Stimulated activated naive CD8-positive, alpha-beta T cell treated with anti-CD3 and anti-CD28 coated beads, Interleukin-15, amount 100 ng/mL, for 72 hours (primary cell): ENCODE results near the gene VENTX.

Experiments
- ATAC-seq: fragments of 150-1000 bp; cut with Tn5 transposase; 2 replicates; pipeline ENCODE4 v1.10.0; 2021; ENCODE audit warnings: mild to moderate bottlenecking, moderate library complexity
- DNase-seq, 2 donors: peaks; one replicate each; pipeline ENCODE4 v3.0.0; 2021 to 2022
- H3K27ac Mint-ChIP-seq, 2 donors: one replicate each; pipeline ENCODE4 v1.8.0; 2022; ENCODE audit warnings: mild to moderate bottlenecking in 2 of 2, mixed read lengths in 2 of 2, moderate library complexity in 2 of 2
- H3K27me3 Mint-ChIP-seq: one replicate; pipeline ENCODE4 v1.8.0; 2022; ENCODE audit warnings: mixed read lengths
- H3K4me1 Mint-ChIP-seq: one replicate; pipeline ENCODE4 v1.8.0; 2022; ENCODE audit warnings: mild to moderate bottlenecking, mixed read lengths
- H3K4me3 Mint-ChIP-seq, 2 donors: one replicate each; pipeline ENCODE4 v1.8.0; 2022; ENCODE audit warnings: mild to moderate bottlenecking in 2 of 2, mixed read lengths in 2 of 2, moderate library complexity in 1 of 2
- H3K9me3 Mint-ChIP-seq, 2 donors: one replicate each; pipeline ENCODE4 v1.8.0; 2022; ENCODE audit warnings: mixed read lengths in 2 of 2

VENTX gene

DNA sequence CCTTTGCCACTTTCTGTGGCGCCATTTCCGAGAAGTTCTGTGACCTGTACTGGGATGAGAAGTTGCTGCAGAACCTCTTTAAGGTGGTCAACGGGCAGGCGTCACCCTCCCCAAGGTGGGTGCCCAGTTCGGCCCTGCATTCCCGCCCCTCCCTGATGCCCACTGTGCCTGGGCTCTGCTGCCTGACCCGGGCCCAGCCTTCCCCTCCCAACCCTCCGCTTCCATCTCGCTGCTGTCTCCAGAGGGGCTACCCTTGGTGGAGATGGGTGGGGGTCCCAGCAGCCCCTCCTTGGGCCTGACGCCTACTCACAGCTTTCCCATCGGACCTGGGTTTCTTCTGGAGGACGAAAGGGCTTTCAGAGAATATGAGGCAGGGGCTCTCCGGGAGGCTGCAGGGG lies 38.2 kb upstream of the VENTX start:
- Mint-ChIP-seq H3K9me3 (no peaks in the 10 kb centered on the region), H3K27me3 (peaks cover 7% of the 10 kb centered on the region), H3K27ac (no peak overlapping the region), H3K4me3 (no peak overlapping the region), H3K4me1 (no peaks in the 10 kb centered on the region)
- ATAC-seq, result no peak
- DNase-seq, result no peak

DNA sequence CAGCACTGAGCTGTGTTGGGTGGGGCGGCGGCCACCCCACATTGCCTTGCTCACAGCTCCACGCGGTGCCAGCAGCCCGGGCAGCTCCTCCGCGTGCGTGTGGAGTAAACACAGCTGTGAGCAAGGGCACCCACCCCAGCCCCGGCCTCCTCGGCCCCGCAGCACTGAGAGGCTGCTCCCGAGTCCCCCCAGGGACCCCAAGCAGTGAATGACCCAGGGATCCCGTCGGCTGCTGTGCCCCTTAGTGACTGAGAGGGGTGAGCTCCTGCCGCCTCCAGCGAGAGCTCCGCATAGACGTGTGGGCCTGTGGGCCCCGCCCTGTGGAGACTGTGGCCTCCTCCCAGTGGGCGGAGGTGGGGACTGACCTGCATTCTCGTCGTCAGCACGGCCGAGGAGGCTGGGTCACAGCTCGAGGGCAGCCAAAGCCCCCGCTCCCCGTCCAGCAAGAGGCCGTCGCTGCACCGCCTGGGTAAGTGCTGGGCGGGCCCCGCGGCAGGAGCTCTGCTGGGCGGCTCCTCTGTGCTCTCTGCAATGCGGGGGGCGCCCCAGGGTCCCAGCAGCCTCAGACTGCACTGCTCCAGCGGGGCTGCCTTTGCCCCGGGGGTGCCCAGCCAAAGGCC lies 37.6 kb upstream of the VENTX start:
- no peaks in the 10 kb centered on the region for H3K9me3 Mint-ChIP-seq
- no peak overlapping the region for H3K4me3 Mint-ChIP-seq
- no peak for DNase-seq
- H3K4me1 Mint-ChIP-seq, result no peaks in the 10 kb centered on the region
- H3K27me3 Mint-ChIP-seq, result peaks cover 2% of the 10 kb centered on the region
- no peak overlapping the region for H3K27ac Mint-ChIP-seq
- no peak for ATAC-seq

DNA sequence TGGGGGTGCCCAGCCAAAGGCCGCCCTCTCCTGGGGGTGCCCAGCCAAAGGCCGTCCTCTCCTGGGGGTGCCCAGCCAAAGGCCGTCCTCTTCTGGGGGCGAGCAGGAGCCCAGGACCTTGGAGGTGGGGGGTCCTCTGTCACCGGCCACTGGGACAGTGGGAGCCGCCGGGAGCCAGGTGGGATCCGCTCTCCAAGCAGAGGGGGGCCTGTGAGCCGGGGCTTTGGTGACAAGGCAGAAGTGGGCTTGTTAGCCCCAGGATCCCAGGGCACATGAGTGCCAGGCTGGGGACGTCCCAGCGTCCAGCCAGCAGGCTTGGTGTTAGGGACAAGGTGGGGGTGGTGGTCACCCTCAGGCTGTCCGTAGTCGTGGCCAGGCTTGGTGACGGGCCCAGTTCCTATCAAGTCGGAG lies 37.0 kb upstream of the VENTX start:
- Mint-ChIP-seq H3K27ac (no peak overlapping the region), H3K9me3 (no peaks in the 10 kb centered on the region), H3K4me3 (no peak overlapping the region), H3K4me1 (no peaks in the 10 kb centered on the region), H3K27me3 (no peaks in the 10 kb centered on the region)
- DNase-seq (no peak), ATAC-seq (no peak)

- no peaks in the 10 kb centered on the region for H3K4me1 Mint-ChIP-seq
- no peaks in the 10 kb centered on the region for H3K27me3 Mint-ChIP-seq
- H3K4me3 Mint-ChIP-seq, result no peak overlapping the region
- no peaks in the 10 kb centered on the region for H3K9me3 Mint-ChIP-seq
- ATAC-seq, result no peak
- no peak overlapping the region for H3K27ac Mint-ChIP-seq
- no peak for DNase-seq
These were observed 36.3 kb upstream of the VENTX start for GRCh38 chr10:133201151-133201947.

DNA sequence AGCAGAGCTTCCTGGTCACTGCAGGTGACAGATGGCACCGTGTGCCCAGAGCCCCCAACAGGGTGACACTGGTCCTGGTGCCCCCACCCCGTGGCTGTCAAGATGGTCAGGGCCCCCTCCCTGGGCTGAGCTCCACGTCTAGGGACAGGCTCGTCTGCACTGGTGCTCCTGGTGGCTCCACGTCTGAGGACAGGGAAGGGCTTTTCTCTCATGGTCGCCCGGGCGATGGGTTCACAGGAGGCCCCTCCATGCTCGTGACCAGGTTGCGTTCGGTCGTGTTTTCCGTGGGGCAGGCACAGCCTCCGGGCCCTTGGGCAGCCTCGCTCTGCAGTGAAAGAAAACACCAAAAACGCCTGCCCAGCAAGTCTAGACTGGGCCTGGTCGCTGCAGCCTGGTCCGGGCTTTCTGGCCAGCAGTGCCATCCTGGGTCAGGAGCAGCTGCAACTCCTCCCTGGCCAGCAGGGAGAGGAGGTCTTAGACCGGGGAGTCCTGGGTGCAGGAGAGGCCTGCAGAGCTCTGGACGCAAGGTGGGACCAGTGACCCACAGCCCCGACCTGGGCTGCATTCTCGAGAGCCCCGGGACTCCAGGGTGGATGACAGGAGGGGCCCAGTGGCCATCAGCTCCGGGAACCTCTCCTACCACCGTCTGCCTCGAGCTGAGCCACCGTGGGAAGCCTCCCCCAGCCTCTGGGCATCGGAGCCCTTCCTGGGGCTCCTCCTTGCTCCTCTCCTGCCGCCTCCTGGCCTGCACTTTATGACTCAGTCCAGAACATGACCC lies 35.5 kb upstream of the VENTX start:
- H3K4me3 Mint-ChIP-seq, result no peak overlapping the region
- no peaks in the 10 kb centered on the region for H3K9me3 Mint-ChIP-seq
- H3K27me3 Mint-ChIP-seq, result no peaks in the 10 kb centered on the region
- ATAC-seq (no peak), DNase-seq (no peak)
- no peaks in the 10 kb centered on the region for H3K4me1 Mint-ChIP-seq
- no peak overlapping the region for H3K27ac Mint-ChIP-seq

DNA sequence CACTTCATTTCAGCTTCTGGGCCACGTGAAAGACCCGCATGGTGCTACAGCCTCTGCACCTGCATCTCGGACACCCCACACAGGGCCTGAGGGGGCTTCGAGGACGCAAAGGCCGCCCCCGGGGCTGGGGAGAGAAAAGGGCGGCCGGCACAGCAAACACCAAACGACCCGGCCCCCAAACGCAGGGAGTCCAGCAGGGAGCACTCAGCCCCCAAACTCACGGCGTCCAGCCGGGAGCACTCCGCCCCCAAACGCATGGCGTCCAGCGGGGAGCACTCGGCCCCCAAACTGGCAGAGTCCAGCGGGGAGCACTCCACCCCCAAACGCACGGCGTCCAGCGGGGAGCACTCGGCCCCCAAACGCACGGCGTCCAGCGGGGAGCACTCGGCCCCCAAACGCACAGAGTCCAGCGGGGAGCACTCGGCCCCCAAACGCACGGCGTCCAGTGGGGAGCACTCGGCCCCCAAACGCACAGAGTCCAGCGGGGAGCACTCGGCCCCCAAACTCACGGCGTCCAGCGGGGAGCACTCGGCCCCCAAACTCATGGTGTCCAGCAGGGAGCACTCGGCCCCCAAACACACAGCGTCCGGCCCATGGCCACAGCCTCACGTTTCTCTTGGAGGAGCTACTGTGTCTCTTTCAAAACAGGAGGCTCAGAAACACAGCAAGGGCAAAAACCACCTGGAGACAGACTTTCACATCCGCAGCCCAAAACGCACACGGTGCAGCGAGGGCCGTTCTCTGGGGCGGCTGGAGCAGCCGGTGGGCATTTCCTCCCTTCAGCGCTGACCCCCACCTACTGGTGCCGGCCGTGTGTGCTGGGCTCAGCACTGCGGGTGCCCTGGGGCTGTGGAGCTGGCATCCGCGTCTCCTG lies 34.6 kb upstream of the VENTX start:
- H3K9me3 Mint-ChIP-seq, result no peaks in the 10 kb centered on the region
- DNase-seq (no peak), ATAC-seq (no peak)
- no peaks in the 10 kb centered on the region for H3K4me1 Mint-ChIP-seq
- H3K27me3 Mint-ChIP-seq, result no peaks in the 10 kb centered on the region
- no peak overlapping the region for H3K27ac Mint-ChIP-seq
- no peak overlapping the region for H3K4me3 Mint-ChIP-seq

GRCh38 chr10:133203652-133204195 lies 33.9 kb upstream of the VENTX start:
- no peak overlapping the region for H3K4me3 Mint-ChIP-seq
- no peaks in the 10 kb centered on the region for H3K4me1 Mint-ChIP-seq
- no peak overlapping the region for H3K27ac Mint-ChIP-seq
- no peak for DNase-seq
- H3K27me3 Mint-ChIP-seq, result no peaks in the 10 kb centered on the region
- H3K9me3 Mint-ChIP-seq, result no peaks in the 10 kb centered on the region
- no peak for ATAC-seq

- H3K4me3 Mint-ChIP-seq, result no peak overlapping the region
- ATAC-seq (no peak), DNase-seq (no peak)
- no peaks in the 10 kb centered on the region for H3K4me1 Mint-ChIP-seq
- H3K27me3 Mint-ChIP-seq, result no peaks in the 10 kb centered on the region
- H3K9me3 Mint-ChIP-seq, result no peaks in the 10 kb centered on the region
- H3K27ac Mint-ChIP-seq, result no peak overlapping the region
These were observed 33.2 kb upstream of the VENTX start for GRCh38 chr10:133204226-133205015.

GRCh38 chr10:133205146-133205545 lies 32.5 kb upstream of the VENTX start:
- Mint-ChIP-seq H3K27me3 (no peaks in the 10 kb centered on the region), H3K27ac (no peak overlapping the region), H3K4me3 (no peak overlapping the region), H3K9me3 (no peaks in the 10 kb centered on the region), H3K4me1 (no peaks in the 10 kb centered on the region)
- ATAC-seq (no peak), DNase-seq (no peak)

DNA sequence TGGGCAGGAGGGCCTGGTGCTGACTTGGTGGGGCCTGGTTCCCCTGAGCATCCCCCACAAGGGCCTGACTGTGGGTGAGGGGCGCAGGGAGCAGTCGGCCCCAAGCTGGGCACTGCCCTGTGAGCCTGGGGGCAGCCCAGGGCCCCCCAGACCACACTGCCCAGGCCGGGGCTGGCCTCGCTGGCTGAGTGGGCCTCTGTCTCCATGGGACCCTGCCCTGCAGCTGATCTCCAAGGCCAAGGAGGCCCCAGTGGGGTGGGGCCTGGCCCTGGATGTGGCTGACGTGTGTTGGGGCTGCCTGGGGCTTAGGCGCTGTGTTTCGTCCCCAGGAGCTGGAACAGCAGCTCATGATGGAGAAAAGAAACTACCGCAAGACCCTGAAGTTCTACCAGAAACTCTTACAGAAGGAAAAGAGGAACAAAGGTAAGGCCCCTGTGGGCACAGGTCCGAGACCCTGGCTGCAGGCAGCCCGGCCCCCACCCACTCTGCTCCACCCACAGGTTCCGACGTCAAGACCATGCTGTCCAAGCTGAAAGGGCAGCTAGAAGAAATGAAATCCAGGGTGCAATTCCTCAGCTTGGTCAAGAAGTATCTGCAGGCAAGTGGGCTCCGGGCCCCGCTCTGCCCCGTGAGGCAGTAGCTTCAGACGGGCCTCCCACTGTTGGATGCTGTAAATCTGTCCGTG lies 31.2 kb upstream of the VENTX start:
- DNase-seq (no peak), ATAC-seq (no peak)
- Mint-ChIP-seq H3K9me3 (no peaks in the 10 kb centered on the region), H3K4me1 (no peaks in the 10 kb centered on the region), H3K27me3 (no peaks in the 10 kb centered on the region), H3K4me3 (no peak overlapping the region), H3K27ac (no peak overlapping the region)

- DNase-seq (no peak), ATAC-seq (no peak)
- no peak overlapping the region for H3K4me3 Mint-ChIP-seq
- H3K9me3 Mint-ChIP-seq, result no peaks in the 10 kb centered on the region
- no peak overlapping the region for H3K27ac Mint-ChIP-seq
- H3K27me3 Mint-ChIP-seq, result no peaks in the 10 kb centered on the region
- no peaks in the 10 kb centered on the region for H3K4me1 Mint-ChIP-seq
These were observed 30.5 kb upstream of the VENTX start for GRCh38 chr10:133207041-133207600.

DNA sequence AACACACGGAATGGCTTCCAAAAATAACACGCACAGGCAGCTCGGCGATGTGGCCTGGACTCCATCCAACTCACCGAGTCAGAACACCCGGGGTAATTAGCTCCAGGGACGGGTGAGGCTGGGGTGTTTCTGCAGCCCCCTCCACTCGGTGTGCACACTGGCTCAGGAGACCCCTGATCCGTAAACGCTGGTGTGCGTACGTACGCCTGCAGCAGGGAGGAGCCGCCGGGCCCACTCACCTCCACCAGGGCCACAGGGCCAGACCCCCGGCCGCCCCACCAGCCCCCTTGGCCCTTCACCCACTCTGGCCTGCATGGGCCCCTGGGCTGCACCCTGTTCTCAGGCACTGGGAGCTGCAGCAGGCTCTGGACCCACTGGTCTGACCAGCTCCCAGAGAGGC lies 30.0 kb upstream of the VENTX start:
- H3K27ac Mint-ChIP-seq, result no peak overlapping the region
- H3K9me3 Mint-ChIP-seq, result no peaks in the 10 kb centered on the region
- H3K4me3 Mint-ChIP-seq, result no peak overlapping the region
- no peak for DNase-seq
- no peak for ATAC-seq
- no peaks in the 10 kb centered on the region for H3K27me3 Mint-ChIP-seq
- H3K4me1 Mint-ChIP-seq, result no peaks in the 10 kb centered on the region

GRCh38 chr10:133208466-133208865 lies 29.2 kb upstream of the VENTX start:
- ATAC-seq (no peak), DNase-seq (no peak)
- Mint-ChIP-seq H3K4me3 (no peak overlapping the region), H3K9me3 (no peaks in the 10 kb centered on the region), H3K27me3 (no peaks in the 10 kb centered on the region), H3K4me1 (no peaks in the 10 kb centered on the region), H3K27ac (no peak overlapping the region)

- H3K9me3 Mint-ChIP-seq, result no peaks in the 10 kb centered on the region
- H3K27me3 Mint-ChIP-seq, result no peaks in the 10 kb centered on the region
- ATAC-seq (no peak), DNase-seq (no peak)
- H3K27ac Mint-ChIP-seq, result no peak overlapping the region
- no peaks in the 10 kb centered on the region for H3K4me1 Mint-ChIP-seq
- no peak overlapping the region for H3K4me3 Mint-ChIP-seq
These were observed 28.5 kb upstream of the VENTX start for GRCh38 chr10:133209117-133209516.
